GM13977 (cell line): Measurements from ENCODE around the gene TRMT11.

Experiments used
- DNase-seq: peaks from one replicate; pipeline ENCODE4 v3.0.0; 2012; ENCODE audit warnings: low spot score
- in situ Hi-C: fragments of 300-500 bp; cut with MboI; formaldehyde crosslinking; loops from one replicate; pipeline ENCODE4 v1.12.0; 2022; ENCODE audit warnings: low sequenced_read_pairs, low pct_unique_long_range_greater_than_20kb, mixed read lengths, inconsistent platforms; ENCODE audit not compliant: unreplicated experiment
- TF ChIP-seq, protein P1 (sequence below): IDR thresholded peaks from 2 replicates; pipeline ENCODE4 v1.5.1; 2012; ENCODE audit warnings: mild to moderate bottlenecking, control low read depth; ENCODE audit not compliant: insufficient read depth; ENCODE audit errors: extremely low read depth, missing control alignments

TRMT11 gene

DNA sequence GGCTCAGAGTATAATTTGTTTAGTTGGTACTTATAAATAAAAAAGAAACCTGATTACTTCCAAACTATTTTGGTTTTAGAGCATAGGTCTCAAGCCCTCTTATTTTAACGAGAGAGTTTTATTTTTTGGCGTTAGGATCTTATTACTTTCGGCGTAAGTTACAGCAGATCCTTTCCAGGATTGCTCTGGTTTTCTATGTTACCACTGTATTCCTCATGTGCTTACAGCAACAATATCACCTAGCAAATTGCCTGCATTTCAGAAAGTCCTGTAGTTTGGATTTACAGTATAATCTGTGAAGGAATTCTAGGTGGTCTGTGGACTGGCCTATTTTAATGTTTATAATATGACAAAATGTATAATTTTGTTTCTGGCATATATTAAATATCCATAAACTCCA, 54.1 kb downstream of the TRMT11 start:
- in situ Hi-C loops = no loop called here
- TF ChIP-seq, protein P1, sequence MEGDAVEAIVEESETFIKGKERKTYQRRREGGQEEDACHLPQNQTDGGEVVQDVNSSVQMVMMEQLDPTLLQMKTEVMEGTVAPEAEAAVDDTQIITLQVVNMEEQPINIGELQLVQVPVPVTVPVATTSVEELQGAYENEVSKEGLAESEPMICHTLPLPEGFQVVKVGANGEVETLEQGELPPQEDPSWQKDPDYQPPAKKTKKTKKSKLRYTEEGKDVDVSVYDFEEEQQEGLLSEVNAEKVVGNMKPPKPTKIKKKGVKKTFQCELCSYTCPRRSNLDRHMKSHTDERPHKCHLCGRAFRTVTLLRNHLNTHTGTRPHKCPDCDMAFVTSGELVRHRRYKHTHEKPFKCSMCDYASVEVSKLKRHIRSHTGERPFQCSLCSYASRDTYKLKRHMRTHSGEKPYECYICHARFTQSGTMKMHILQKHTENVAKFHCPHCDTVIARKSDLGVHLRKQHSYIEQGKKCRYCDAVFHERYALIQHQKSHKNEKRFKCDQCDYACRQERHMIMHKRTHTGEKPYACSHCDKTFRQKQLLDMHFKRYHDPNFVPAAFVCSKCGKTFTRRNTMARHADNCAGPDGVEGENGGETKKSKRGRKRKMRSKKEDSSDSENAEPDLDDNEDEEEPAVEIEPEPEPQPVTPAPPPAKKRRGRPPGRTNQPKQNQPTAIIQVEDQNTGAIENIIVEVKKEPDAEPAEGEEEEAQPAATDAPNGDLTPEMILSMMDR = no peak
- no peak for DNase-seq

DNA sequence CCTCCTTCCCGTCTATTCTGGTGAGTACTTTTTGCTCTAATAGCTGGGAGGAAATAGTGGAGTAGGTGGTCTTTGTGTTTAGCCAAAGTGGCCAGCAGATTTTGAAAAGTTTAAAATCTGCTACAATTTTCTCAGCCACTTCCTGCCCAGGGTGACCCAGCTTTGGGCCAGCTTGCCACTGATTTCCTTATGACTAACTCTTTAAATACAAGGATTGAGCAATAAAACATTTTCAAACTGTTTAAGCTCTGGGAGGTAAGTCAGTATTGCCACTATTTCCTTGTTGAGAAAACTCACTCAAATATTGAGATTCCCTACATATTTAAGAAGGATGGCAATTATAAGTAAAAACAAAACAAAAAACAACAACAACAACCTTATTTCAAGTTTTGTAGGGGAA, 54.5 kb downstream of the TRMT11 start:
- DNase-seq = no peak
- in situ Hi-C loops = no loop called here
- TF ChIP-seq, protein P1 = no peak

DNA sequence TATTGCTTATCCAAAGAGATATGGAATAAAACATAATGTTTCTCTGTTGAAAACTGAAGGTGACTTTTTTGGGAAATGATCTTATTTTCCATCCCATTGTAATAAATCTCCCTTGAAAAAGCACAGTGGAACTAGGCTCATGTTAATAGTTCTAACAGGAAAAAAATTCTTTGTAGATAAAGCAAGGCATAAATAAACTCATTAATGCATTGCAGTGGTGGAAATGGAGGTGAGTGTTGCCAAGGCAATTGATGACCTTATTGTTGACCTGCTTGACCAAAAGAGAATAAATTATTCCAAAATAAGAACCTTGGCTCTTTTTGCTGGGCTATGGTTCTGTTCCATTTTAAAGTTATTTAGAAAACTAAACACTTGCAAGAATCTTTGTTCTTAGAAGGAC, 55.2 kb downstream of the TRMT11 start:
- no peak for DNase-seq
- TF ChIP-seq, protein P1 = no peak
- in situ Hi-C loops = no loop called here

DNA sequence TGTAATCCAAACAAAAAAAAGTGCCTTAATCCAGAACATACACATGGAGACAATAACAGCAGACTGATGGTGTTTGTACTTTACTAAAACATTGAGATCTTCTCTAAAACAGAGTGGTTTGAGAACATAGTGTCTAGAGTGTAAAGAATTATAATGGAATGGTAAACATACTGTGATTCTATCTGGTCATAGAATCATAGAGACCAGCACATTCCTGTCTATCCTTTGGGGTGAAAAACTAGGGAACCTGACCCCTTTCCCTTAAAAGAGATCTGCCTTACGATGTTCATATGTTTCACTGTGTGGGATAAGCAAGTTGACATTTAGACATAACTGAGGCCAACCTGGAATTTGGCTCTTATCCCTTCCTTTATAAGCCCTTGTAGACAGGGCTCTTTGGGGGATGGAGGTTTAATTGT, 55.7 kb downstream of the TRMT11 start:
- TF ChIP-seq, protein P1 = no peak
- in situ Hi-C loops = no loop called here
- no peak for DNase-seq

DNA sequence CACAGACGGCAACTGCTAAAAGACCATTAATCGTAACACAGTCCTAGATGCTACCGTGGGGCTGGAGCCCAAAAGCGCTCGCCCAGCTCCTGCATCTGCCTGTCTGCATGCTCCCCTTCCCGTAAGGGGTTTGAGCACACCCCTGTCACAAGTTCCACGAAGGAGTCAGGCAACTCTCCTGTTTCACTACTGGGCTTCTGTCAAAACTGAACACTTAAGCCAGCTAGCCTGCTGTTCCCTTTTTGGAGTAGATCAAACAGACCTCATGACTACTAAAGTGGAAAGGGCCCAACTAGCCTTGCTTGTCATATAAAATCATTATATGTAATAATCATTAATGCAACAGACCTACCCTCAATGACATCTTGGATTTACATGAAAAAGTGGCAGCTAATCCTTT, 61.3 kb downstream of the TRMT11 start:
- TF ChIP-seq, protein P1 = no peak
- in situ Hi-C loops = no loop called here
- no peak for DNase-seq

DNA sequence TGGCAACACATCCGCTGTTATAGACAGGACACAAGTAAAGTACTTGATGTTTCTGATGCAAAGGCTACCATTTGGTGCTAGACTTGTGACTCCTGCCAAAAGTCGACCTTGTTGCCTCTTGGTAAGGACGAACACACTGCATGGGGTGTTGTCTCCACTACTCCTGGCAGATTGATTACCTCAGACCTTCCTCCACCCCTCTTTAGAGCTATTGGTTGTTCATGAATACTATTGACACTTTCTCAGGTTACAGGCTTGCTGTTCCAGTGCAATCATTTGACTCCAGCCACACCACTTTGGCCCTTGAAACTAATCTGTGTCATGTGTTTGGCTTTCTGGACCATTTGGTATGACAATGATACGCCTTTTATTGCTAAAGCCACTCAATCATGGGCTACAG, 62.3 kb downstream of the TRMT11 start:
- in situ Hi-C loops = no loop called here
- no peak for DNase-seq
- TF ChIP-seq, protein P1 = no peak

DNA sequence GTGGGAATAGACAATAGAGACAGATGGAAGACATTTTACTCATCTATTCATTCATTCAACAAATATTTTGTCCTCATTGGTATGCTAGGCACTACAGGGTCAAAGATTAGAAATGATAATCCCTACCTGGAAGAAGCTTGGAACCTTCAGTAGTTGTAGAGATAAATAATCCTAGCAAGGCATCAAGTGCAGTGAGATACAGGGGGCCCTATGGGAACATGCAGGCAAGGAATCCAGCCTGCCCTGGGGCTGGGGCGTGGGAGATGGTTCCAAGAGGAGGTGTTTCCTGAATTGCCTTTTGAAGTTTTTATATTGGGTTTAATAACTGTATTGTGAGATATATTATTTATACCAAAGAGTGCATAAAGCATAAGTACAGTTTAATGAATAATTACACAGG, 64.5 kb downstream of the TRMT11 start:
- in situ Hi-C loops = no loop called here
- TF ChIP-seq, protein P1 = no peak
- no peak for DNase-seq
